Left colon (tissue), 2 donors: ENCODE results near the gene TMEM181. TPM values are rescaled to one million over a fixed set of nuclear protein-coding genes. Genes with fewer than 3 reads are reported as not detected.
"Not testable (repeated sequence)": the region's sequence is repeated elsewhere in the genome, so short reads cannot be mapped to it uniquely, and the experiment has no call there.

Experiments
- ATAC-seq: fragments of 200-7000 bp; cut with Tn5 transposase; one replicate; pipeline ENCODE4 v1.9.1; 2020; ENCODE audit warnings: mild to moderate bottlenecking, moderate library complexity
- DNase-seq, 2 donors: peaks; one replicate each; pipeline ENCODE4 v3.0.0-alpha.2; 2020
- intact Hi-C, 2 donors: fragments of 100-400 bp; cut with DNase I in 1 of 2; cut with micrococcal nuclease in 1 of 2; formaldehyde crosslinking; loops; one replicate each; pipeline versions ENCODE4 v1.11.2 to v1.14.0; 2022; cut with DNase I, micrococcal nuclease
- total RNA-seq, 2 donors: library from RNA; stranded (reverse); fragmentation: NEBNext Ultra II Directional; extraction: Animal tissue kit (Norgen Biotek cat#: 25700); gene quantifications; one replicate each; pipeline ENCODE4 v1.2.1, GENCODE V29; 2021
- donor health status: DM: no; HTN: no; CAD: no.
- donor health status: DM: yes; HTN: yes; CAD: no.

TMEM181 gene
- total RNA-seq, 2 donors from 2014 or later = 41.2 to 46.7 TPM

DNA sequence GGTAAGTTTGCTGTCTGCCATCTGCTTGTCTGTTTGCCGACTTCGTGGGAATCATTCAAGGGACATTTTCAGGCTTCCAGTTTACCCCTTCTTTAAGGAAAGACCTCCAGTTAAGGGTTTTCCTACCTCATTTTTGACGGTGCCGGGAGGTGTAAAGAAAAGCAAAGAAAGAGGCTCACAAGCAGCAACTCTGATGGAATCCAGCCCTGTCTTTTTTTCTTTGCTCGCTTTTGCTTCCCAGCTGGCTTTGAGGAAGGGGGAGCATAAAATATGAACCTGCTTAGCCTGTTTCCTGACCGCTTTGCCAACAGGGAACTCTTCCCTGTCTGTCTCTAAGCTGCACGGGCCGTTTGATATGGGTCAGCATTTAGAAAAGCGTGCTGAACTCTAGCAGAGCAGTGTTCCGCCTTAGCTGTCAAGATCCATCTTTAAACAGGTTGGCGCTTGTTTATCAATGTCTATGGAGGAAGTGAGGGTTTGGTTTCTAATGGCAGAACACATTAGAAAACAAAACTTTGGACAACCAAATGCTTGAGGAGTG is 103.8 kb downstream of the TMEM181 start:
- peak; percentile 30 to 51 for DNase-seq
- peak; percentile 78 for ATAC-seq
- intact Hi-C loops = no loop called here

DNA sequence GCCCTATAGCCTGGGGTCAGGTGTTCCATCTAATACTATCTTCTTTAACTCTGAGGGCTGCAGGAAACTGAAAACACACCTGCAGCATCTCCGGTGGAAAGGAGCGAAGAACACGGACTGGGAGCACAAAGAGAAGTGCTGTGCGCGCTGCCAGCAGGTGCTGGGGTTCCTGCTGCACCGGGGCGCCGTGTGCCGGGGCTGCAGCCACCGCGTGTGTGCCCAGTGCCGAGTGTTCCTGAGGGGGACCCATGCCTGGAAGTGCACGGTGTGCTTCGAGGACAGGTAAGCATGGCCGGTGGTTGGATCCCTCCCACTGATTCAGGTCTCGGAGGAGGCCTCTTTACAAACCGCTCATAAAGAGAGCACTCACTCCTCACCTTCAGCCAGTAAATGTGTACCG is 105.4 kb downstream of the TMEM181 start:
- DNase-seq (peak in 1 of 2 donors; percentile 14), ATAC-seq (no peak)
- intact Hi-C loops = no loop called here

- ATAC-seq = peak; percentile 22
These were observed 106.9 kb downstream of the TMEM181 start for GRCh38 chr6:158666628-158667359.

DNA sequence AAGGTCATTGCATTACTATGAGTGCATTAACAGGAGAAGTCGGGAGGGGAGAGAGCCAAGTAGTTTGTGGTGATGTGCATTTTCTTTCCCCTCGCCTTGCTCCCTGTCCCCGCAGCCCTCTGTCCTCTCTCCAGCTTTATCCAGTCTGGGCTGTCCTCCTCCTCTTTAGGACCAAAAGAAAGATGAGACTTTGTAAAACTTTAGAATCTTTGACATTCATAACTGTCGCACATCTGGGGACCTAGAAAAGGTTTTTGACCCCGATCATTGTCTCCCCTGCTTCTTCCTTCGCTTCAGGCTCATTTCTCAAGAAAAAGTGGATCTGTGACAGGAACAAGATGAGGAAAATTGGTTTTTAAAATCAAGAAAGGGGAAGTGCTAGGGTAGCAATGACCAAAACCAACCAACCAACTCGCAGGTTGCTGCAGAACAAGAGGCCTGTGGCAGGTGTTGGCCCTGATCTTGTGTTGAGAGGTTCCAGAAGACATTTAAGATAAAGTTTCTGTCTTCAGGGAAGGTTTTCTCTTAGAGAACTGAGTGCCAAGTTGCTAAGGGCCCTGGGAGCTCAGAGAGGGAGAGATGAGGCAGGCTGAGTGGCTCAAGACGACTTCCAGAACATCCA is 107.6 kb downstream of the TMEM181 start:
- intact Hi-C loops = no loop called here
- no peak for ATAC-seq
- DNase-seq = peak in 1 of 2 donors; percentile 15

More at GRCh38 chr6:158666628-158667359, 106.9 kb downstream of the TMEM181 start:
- peak in 1 of 2 donors; percentile 15 for DNase-seq
- intact Hi-C loops = no loop called here

- intact Hi-C loops = no loop called here
- DNase-seq (no peak), ATAC-seq (no peak)
These were observed 108.8 kb downstream of the TMEM181 start for GRCh38 chr6:158668707-158669103.

- DNase-seq (no peak), ATAC-seq (no peak)
- intact Hi-C loops = no loop called here
These were observed 109.5 kb downstream of the TMEM181 start for GRCh38 chr6:158669145-158670035.

- intact Hi-C loops, ATAC-seq, DNase-seq: not testable (repeated sequence)
These were observed 112.2 kb downstream of the TMEM181 start for GRCh38 chr6:158672119-158672518.

GRCh38 chr6:158672726-158673125 is 112.8 kb downstream of the TMEM181 start:
- DNase-seq (no peak), ATAC-seq (no peak)
- intact Hi-C loops = no loop called here

- DNase-seq (no peak), ATAC-seq (peak; percentile 28)
- intact Hi-C loops = no loop called here
These were observed 114.6 kb downstream of the TMEM181 start for GRCh38 chr6:158674342-158675131.

GRCh38 chr6:158677094-158677493 is 117.2 kb downstream of the TMEM181 start:
- intact Hi-C loops, DNase-seq, ATAC-seq: not testable (repeated sequence)

- intact Hi-C loops = no loop called here
- ATAC-seq = no peak
- no peak for DNase-seq
These were observed 118.2 kb downstream of the TMEM181 start for GRCh38 chr6:158677906-158678578.

DNA sequence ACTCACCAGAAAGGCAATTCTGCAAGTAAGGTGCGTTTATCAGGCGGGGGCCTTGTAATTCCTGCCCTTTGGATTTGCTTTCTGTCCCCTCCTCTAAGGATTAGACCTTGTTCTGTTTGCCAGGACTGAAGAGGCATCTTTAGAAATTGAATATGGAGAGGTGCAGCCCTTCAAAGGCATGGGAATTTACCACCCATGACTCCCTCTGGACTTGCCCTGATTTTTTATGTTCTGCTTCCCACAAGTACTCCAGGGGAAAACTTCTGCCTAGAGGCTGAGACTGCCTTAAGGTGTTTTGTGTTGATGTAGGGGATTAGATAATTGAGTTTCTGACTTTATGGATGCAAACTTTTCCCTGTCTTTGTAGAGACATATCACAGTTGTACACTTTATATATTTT is 120.1 kb downstream of the TMEM181 start:
- no peak for ATAC-seq
- intact Hi-C loops = no loop called here

GRCh38 chr6:158680481-158680880 is 120.6 kb downstream of the TMEM181 start:
- ATAC-seq = no peak
- DNase-seq = no peak
- intact Hi-C loops = no loop called here

More for the DNA sequence above, 120.1 kb downstream of the TMEM181 start:
- no peak for DNase-seq

DNA sequence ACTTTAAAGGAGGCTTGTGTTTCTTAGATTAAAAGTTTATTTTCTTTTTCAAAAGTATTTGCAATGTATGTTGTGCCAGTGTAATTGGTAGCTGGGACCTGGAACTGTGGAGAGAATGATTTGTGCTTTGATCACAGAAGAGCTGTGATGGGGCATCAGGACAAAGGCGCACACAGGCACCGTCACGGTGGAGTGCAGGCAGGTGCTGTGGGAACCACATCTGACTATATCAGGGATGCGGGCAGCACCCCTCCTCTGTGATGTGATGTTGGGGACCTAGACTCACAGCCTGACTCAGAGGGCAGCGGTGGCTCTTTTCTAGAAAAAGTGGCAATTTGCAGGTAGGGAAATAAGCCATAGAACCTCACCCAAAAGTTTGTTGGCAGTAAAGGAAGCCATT is 124.4 kb downstream of the TMEM181 start:
- intact Hi-C loops = no loop called here
- ATAC-seq (no peak), DNase-seq (no peak)

DNA sequence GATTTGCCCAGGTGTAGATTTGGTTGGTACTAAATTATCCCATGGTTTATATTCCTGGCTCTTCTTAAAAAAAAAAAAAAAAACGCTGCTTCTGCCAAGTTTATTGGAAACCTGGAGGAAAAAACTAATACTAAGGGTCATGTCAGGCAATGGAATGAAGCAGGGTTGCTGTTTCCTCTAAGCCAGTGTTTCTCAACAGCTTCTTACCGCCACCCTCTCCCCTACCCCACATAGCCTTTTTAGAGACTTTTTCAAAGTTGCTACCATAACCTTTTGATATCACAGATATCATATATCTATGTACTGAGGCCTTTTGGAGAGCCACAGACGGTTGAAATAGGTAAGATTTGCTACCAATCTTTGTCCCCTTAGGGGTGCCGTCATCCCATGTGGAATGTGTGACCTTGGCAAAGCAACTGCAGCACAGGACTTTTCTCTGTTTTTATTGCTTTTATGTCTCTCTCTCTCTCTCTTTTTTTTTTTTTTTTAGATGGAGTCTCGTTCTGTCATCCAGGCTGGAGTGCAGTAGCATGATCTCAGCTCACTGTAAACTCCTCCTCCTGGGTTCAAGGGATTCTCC is 124.9 kb downstream of the TMEM181 start:
- peak; percentile 34 for ATAC-seq
- intact Hi-C loops = no loop called here
- no peak for DNase-seq
